Adipocyte (in vitro differentiated cells): ENCODE data around the gene RBM17.
A peak's percentile ranks its signal among the peaks of the same experiment; 100 is the strongest.
"Not testable (repeated sequence)": the region's sequence is repeated elsewhere in the genome, so short reads cannot be mapped to it uniquely, and the experiment has no call there.

Experiments
- DNase-seq: peaks from one replicate; pipeline ENCODE4 v3.0.0-alpha.2; 2015; ENCODE audit warnings: low read depth
- H3K27me3 ChIP-seq: replicated peaks from 2 replicates; pipeline ENCODE4 v1.7.0; 2013; ENCODE audit warnings: mild to moderate bottlenecking, low read length, moderate library complexity; ENCODE audit not compliant: control insufficient read depth, insufficient read depth
- H3K36me3 ChIP-seq: 2 replicates; pipeline ENCODE4 v1.7.0; 2013; ENCODE audit warnings: low read length, mild to moderate bottlenecking, moderate library complexity; ENCODE audit not compliant: control insufficient read depth, insufficient read depth, severe bottlenecking
- H3K4me1 ChIP-seq: 2 replicates; pipeline ENCODE4 v1.7.0; 2013; ENCODE audit warnings: mild to moderate bottlenecking, low read length, moderate library complexity; ENCODE audit not compliant: control insufficient read depth, insufficient read depth
- H3K4me3 ChIP-seq: 2 replicates; pipeline ENCODE4 v1.7.0; 2013; ENCODE audit warnings: mild to moderate bottlenecking, low read length, moderate library complexity
- H3K9ac ChIP-seq: 2 replicates; pipeline ENCODE4 v1.7.0; 2013; ENCODE audit warnings: mild to moderate bottlenecking, low read length, moderate library complexity
- H3K9me3 ChIP-seq: 2 replicates; pipeline ENCODE4 v1.7.0; 2013; ENCODE audit warnings: mild to moderate bottlenecking, low read length, moderate library complexity; ENCODE audit not compliant: control insufficient read depth

The RBM17 gene

GRCh38 chr10:6102128-6102527 lies 13.3 kb downstream of the RBM17 start:
- Histone ChIP-seq H3K9me3 (no peaks in the 10 kb centered on the region), H3K27me3 (no peaks in the 10 kb centered on the region), H3K4me1 (no peaks in the 10 kb centered on the region), H3K4me3 (no peak overlapping the region), H3K9ac (no peak overlapping the region), H3K36me3 (peaks cover 80% of the 10 kb centered on the region)
- DNase-seq: no peak

- Histone ChIP-seq H3K9ac (no peak overlapping the region), H3K4me1 (no peaks in the 10 kb centered on the region), H3K27me3 (no peaks in the 10 kb centered on the region), H3K4me3 (no peak overlapping the region), H3K9me3 (no peaks in the 10 kb centered on the region), H3K36me3 (peaks cover 80% of the 10 kb centered on the region)
- no peak for DNase-seq
These were observed 14.8 kb downstream of the RBM17 start for GRCh38 chr10:6103591-6103990.

- H3K9me3 ChIP-seq, H3K27me3 ChIP-seq, H3K4me3 ChIP-seq, DNase-seq, H3K4me1 ChIP-seq, H3K9ac ChIP-seq: not testable (repeated sequence)
- H3K36me3 ChIP-seq: peaks cover 87% of the 10 kb centered on the region
These were observed 18.8 kb downstream of the RBM17 start for GRCh38 chr10:6107616-6108015.

- no peak overlapping the region for H3K4me3 ChIP-seq
- H3K27me3 ChIP-seq: no peaks in the 10 kb centered on the region
- H3K36me3 ChIP-seq: peaks cover 87% of the 10 kb centered on the region
These were observed 19.2 kb downstream of the RBM17 start for GRCh38 chr10:6108072-6108471.

GRCh38 chr10:6108631-6109443 lies 20.0 kb downstream of the RBM17 start:
- H3K36me3 ChIP-seq: peaks cover 87% of the 10 kb centered on the region
- no peak overlapping the region for H3K9ac ChIP-seq
- peak; percentile 79 for DNase-seq
- no peaks in the 10 kb centered on the region for H3K9me3 ChIP-seq
- H3K4me1 ChIP-seq: no peaks in the 10 kb centered on the region
- H3K27me3 ChIP-seq: no peaks in the 10 kb centered on the region
- H3K4me3 ChIP-seq: no peak overlapping the region

More at GRCh38 chr10:6108072-6108471, 19.2 kb downstream of the RBM17 start:
- H3K9me3 ChIP-seq: no peaks in the 10 kb centered on the region
- no peak for DNase-seq
- no peak overlapping the region for H3K9ac ChIP-seq
- no peaks in the 10 kb centered on the region for H3K4me1 ChIP-seq

- H3K4me3 ChIP-seq: no peak overlapping the region
- H3K27me3 ChIP-seq: no peaks in the 10 kb centered on the region
- peaks cover 3% of the 10 kb centered on the region for H3K4me1 ChIP-seq
- no peak overlapping the region for H3K9ac ChIP-seq
- no peaks in the 10 kb centered on the region for H3K9me3 ChIP-seq
- peaks cover 89% of the 10 kb centered on the region for H3K36me3 ChIP-seq
- no peak for DNase-seq
These were observed 20.6 kb downstream of the RBM17 start for GRCh38 chr10:6109444-6109775.

GRCh38 chr10:6110136-6110535 lies 21.3 kb downstream of the RBM17 start:
- Histone ChIP-seq H3K4me1 (peaks cover 10% of the 10 kb centered on the region), H3K4me3 (no peak overlapping the region), H3K9ac (no peak overlapping the region), H3K27me3 (no peaks in the 10 kb centered on the region), H3K36me3 (peaks cover 85% of the 10 kb centered on the region), H3K9me3 (no peaks in the 10 kb centered on the region)
- no peak for DNase-seq

GRCh38 chr10:6112893-6113292 lies 24.1 kb downstream of the RBM17 start:
- DNase-seq: no peak
- peaks cover 79% of the 10 kb centered on the region for H3K36me3 ChIP-seq
- peaks cover 21% of the 10 kb centered on the region for H3K4me1 ChIP-seq
- no peak overlapping the region for H3K9ac ChIP-seq
- H3K9me3 ChIP-seq: no peaks in the 10 kb centered on the region
- no peaks in the 10 kb centered on the region for H3K27me3 ChIP-seq
- no peak overlapping the region for H3K4me3 ChIP-seq

- H3K27me3 ChIP-seq: no peaks in the 10 kb centered on the region
- H3K36me3 ChIP-seq: peaks cover 69% of the 10 kb centered on the region
- no peaks in the 10 kb centered on the region for H3K9me3 ChIP-seq
- H3K9ac ChIP-seq: no peak overlapping the region
- no peak overlapping the region for H3K4me3 ChIP-seq
- H3K4me1 ChIP-seq: peaks cover 21% of the 10 kb centered on the region
- peak; percentile 20 for DNase-seq
These were observed 25.5 kb downstream of the RBM17 start for GRCh38 chr10:6114299-6114698.

GRCh38 chr10:6114805-6115341 lies 26.0 kb downstream of the RBM17 start:
- no peak overlapping the region for H3K4me3 ChIP-seq
- H3K4me1 ChIP-seq: peaks cover 21% of the 10 kb centered on the region
- H3K9ac ChIP-seq: no peak overlapping the region
- H3K36me3 ChIP-seq: peaks cover 64% of the 10 kb centered on the region
- H3K9me3 ChIP-seq: no peaks in the 10 kb centered on the region
- no peaks in the 10 kb centered on the region for H3K27me3 ChIP-seq
- peak; percentile 71 for DNase-seq

GRCh38 chr10:6115411-6115810 lies 26.6 kb downstream of the RBM17 start:
- Histone ChIP-seq H3K4me3 (no peak overlapping the region), H3K9ac (no peak overlapping the region), H3K4me1 (peaks cover 22% of the 10 kb centered on the region), H3K27me3 (no peaks in the 10 kb centered on the region), H3K9me3 (no peaks in the 10 kb centered on the region), H3K36me3 (peaks cover 58% of the 10 kb centered on the region)
- no peak for DNase-seq
